ENCODE results near the gene SMARCA1. TPM values are rescaled to one million over a fixed set of nuclear protein-coding genes. Genes with fewer than 3 reads are reported as not detected.

The SMARCA1 gene
- total RNA-seq, 4 donors from 2014 or later, result 67.1 to 75.8 (median 69.2) TPM

DNA sequence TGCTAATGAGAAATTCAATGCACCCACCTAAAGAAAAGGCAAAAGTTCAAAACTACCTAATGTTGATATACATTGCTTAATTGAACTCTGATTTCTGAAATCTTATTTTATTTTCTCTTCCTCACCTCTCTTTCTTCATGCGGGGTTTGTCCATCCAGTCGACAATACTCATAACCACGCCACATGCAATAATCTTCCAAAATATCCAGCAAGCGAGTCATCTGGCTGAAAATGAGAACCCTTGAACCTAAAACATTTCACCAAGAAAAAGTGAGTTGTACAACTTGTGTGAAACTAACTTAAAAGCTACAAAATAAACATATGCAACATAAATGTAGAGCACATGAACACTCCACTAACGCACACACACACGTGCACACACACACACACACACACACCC, 26.7 kb downstream of the SMARCA1 start:
- H3K27ac ChIP-seq, result no peak overlapping the region
- no peaks in the 10 kb centered on the region for H3K4me1 ChIP-seq
- intact Hi-C loops (cut with DNase I), result no loop called here
- H3K36me3 ChIP-seq, result peaks cover 6 to 14% of the 10 kb centered on the region in 2 donors
- H3K9me3 ChIP-seq, result no peaks in the 10 kb centered on the region
- 95 to 97% methylated on average over 6 of the region's 6 CpGs for WGBS, 2 donors
- no peaks in the 10 kb centered on the region for H3K27me3 ChIP-seq
- DNase-seq, result no peak
- no peak overlapping the region for H3K4me3 ChIP-seq (replicated peaks in 1 of 3)
- TF ChIP-seq CTCF (IDR thresholded peaks at IDR 0.05) (no peak), POLR2A (IDR thresholded peaks at IDR 0.05) (no peak)

GRCh38 chrX:129495900-129496299, 27.4 kb downstream of the SMARCA1 start:
- intact Hi-C loops (cut with DNase I), result no loop called here
- no peak overlapping the region for H3K27ac ChIP-seq
- H3K4me3 ChIP-seq (replicated peaks in 1 of 3), result no peak overlapping the region
- peaks cover 6 to 18% of the 10 kb centered on the region in 2 donors for H3K36me3 ChIP-seq
- no peaks in the 10 kb centered on the region for H3K9me3 ChIP-seq
- WGBS, 2 donors, result 95 to 99% methylated on average over 5 of the region's 5 CpGs
- no peaks in the 10 kb centered on the region for H3K4me1 ChIP-seq
- no peaks in the 10 kb centered on the region for H3K27me3 ChIP-seq
- TF ChIP-seq POLR2A (IDR thresholded peaks at IDR 0.05) (no peak), CTCF (IDR thresholded peaks at IDR 0.05) (no peak)
- DNase-seq, result no peak

DNA sequence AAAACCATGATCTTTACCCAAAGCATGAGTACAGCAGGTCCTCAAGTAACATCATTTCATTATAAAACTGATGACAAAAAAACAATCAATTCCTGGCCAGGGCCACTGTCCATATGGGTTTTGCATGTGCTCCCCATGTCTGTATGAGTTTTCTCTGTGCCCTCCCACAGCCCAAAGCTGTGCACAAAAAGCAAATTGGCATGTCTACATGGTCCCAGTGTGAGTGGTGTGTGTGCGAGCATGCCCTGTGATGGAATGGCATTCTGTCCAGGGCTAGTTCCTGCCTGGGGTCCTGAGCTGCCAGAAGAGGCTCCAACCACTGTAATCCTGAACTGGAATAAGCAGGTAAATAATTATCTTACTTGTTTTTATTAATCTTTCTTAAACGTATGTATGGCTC, 28.4 kb downstream of the SMARCA1 start:
- no peaks in the 10 kb centered on the region for H3K4me1 ChIP-seq
- H3K27me3 ChIP-seq, result no peaks in the 10 kb centered on the region
- 82 to 83% methylated on average over 2 of the region's 2 CpGs for WGBS, 2 donors
- no peaks in the 10 kb centered on the region for H3K9me3 ChIP-seq
- DNase-seq, result no peak
- H3K4me3 ChIP-seq (replicated peaks in 1 of 3), result no peak overlapping the region
- TF ChIP-seq POLR2A (IDR thresholded peaks at IDR 0.05) (no peak), CTCF (IDR thresholded peaks at IDR 0.05) (no peak)
- intact Hi-C loops (cut with DNase I), result no loop called here
- H3K36me3 ChIP-seq, result peaks cover 6 to 18% of the 10 kb centered on the region in 2 donors
- no peak overlapping the region for H3K27ac ChIP-seq

DNA sequence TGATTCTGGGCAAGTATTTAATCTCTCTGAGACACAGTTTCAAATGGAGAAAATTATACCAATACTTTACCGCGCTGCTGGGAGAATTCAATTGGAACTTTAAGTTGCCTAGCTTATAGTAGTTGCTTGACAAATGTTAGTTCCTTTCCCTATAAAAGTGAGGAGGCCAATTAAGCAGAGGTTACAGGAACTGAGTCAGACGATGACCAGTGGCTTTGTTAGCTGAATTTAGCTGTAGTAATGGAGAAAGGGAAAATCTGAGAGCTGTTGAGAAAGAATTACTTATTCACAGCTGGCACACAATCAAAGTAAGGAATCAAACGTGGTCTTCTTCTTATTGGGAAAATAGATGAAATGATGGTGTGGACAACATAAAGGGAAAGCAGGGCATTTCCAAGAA, 29.6 kb downstream of the SMARCA1 start:
- Histone ChIP-seq H3K27ac (no peak overlapping the region), H3K4me3 (replicated peaks in 1 of 3) (no peak overlapping the region), H3K4me1 (no peaks in the 10 kb centered on the region), H3K36me3 (peaks cover 6 to 14% of the 10 kb centered on the region in 2 donors), H3K9me3 (no peaks in the 10 kb centered on the region), H3K27me3 (no peaks in the 10 kb centered on the region)
- no peak for TF ChIP-seq CTCF (IDR thresholded peaks at IDR 0.05)
- TF ChIP-seq POLR2A (IDR thresholded peaks at IDR 0.05), result no peak
- intact Hi-C loops (cut with DNase I), result no loop called here
- no peak for DNase-seq
- WGBS, 2 donors, result 81 to 87% methylated on average over 4 of the region's 4 CpGs

DNA sequence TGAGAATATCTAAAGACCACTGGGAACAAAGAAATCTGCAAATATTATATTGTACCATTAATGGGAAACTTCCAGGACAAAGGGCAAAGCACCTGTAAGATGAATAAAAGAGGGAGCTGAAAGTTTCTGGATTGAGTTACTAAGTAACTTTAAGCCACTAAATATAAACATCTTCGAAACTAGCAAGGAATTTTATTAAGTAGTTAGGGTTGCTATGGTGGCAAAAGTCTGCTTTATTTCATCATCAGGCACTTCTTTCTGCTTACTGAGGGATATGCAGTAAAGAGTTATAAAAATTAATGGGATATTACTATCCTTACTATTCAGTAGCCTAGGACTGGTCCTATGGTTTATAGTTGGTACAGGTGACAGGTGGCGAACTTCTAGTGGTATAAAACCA, 33.0 kb downstream of the SMARCA1 start:
- Histone ChIP-seq H3K36me3 (peaks cover 0 to 4% of the 10 kb centered on the region in 2 donors), H3K27ac (no peak overlapping the region), H3K4me3 (replicated peaks in 1 of 3) (no peak overlapping the region), H3K4me1 (no peaks in the 10 kb centered on the region), H3K27me3 (no peaks in the 10 kb centered on the region), H3K9me3 (no peaks in the 10 kb centered on the region)
- 91 to 96% methylated on average over 2 of the region's 2 CpGs for WGBS, 2 donors
- intact Hi-C loops (cut with DNase I), result no loop called here
- TF ChIP-seq POLR2A (IDR thresholded peaks at IDR 0.05), result no peak
- TF ChIP-seq CTCF (IDR thresholded peaks at IDR 0.05), result no peak
- DNase-seq, result no peak
